ENCODE data around the gene PRSS27. TPM values are rescaled to one million over a fixed set of nuclear protein-coding genes. Genes with fewer than 3 reads are reported as not detected.

The PRSS27 gene
- total and polyA plus RNA-seq, 2 experiments from 2014 or later = 12.1 to 17.0 TPM

- Histone ChIP-seq H3K4me3 (no peak overlapping the region), H3K9me3 (ENCODE audit: low read depth) (no peaks in the 10 kb centered on the region), H3K36me3 (no peaks in the 10 kb centered on the region), H3K27me3 (no peaks in the 10 kb centered on the region), H3K27ac (no peak overlapping the region), H3K4me1 (ENCODE audit: low read depth) (peaks cover 6% of the 10 kb centered on the region)
- DNase-seq (ENCODE audit: low read depth in 1 of 2, low spot score in 1 of 2) = no peak
- TF ChIP-seq CTCF (IDR thresholded peaks at IDR 0.05; ENCODE audit: low read depth, low read length) = no peak
Measured at GRCh38 chr16:2744711-2745110, 24.7 kb upstream of the PRSS27 start.

- no peak for DNase-seq (ENCODE audit: low read depth in 1 of 2, low spot score in 1 of 2)
- no peak for TF ChIP-seq CTCF (IDR thresholded peaks at IDR 0.05; ENCODE audit: low read depth, low read length)
- no peak overlapping the region for H3K4me3 ChIP-seq
- no peaks in the 10 kb centered on the region for H3K9me3 ChIP-seq (ENCODE audit: low read depth)
- no peaks in the 10 kb centered on the region for H3K36me3 ChIP-seq
- H3K4me1 ChIP-seq (ENCODE audit: low read depth) = peaks cover 19% of the 10 kb centered on the region
- no peaks in the 10 kb centered on the region for H3K27me3 ChIP-seq
- no peak overlapping the region for H3K27ac ChIP-seq
Measured at GRCh38 chr16:2743007-2743810, 23.2 kb upstream of the PRSS27 start.

- no peak for DNase-seq (ENCODE audit: low read depth in 1 of 2, low spot score in 1 of 2)
- H3K4me1 ChIP-seq (ENCODE audit: low read depth) = peaks cover 19% of the 10 kb centered on the region
- H3K9me3 ChIP-seq (ENCODE audit: low read depth) = no peaks in the 10 kb centered on the region
- no peak overlapping the region for H3K27ac ChIP-seq
- no peaks in the 10 kb centered on the region for H3K27me3 ChIP-seq
- TF ChIP-seq CTCF (IDR thresholded peaks at IDR 0.05; ENCODE audit: low read depth, low read length) = no peak
- no peaks in the 10 kb centered on the region for H3K36me3 ChIP-seq
- H3K4me3 ChIP-seq = no peak overlapping the region
Measured at GRCh38 chr16:2742323-2743006, 22.4 kb upstream of the PRSS27 start.

- H3K36me3 ChIP-seq = no peaks in the 10 kb centered on the region
- TF ChIP-seq CTCF (IDR thresholded peaks at IDR 0.05; ENCODE audit: low read depth, low read length) = no peak
- no peak for DNase-seq (ENCODE audit: low read depth in 1 of 2, low spot score in 1 of 2)
- H3K27me3 ChIP-seq = no peaks in the 10 kb centered on the region
- H3K4me3 ChIP-seq = no peak overlapping the region
- no peak overlapping the region for H3K27ac ChIP-seq
- H3K4me1 ChIP-seq (ENCODE audit: low read depth) = peaks cover 19% of the 10 kb centered on the region
- no peaks in the 10 kb centered on the region for H3K9me3 ChIP-seq (ENCODE audit: low read depth)
Measured at GRCh38 chr16:2741168-2741567, 21.1 kb upstream of the PRSS27 start.

GRCh38 chr16:2740476-2740875 is 20.5 kb upstream of the PRSS27 start:
- no peaks in the 10 kb centered on the region for H3K9me3 ChIP-seq (ENCODE audit: low read depth)
- no peaks in the 10 kb centered on the region for H3K27me3 ChIP-seq
- TF ChIP-seq CTCF (IDR thresholded peaks at IDR 0.05; ENCODE audit: low read depth, low read length) = no peak
- peaks cover 19% of the 10 kb centered on the region for H3K4me1 ChIP-seq (ENCODE audit: low read depth)
- H3K27ac ChIP-seq = no peak overlapping the region
- DNase-seq (ENCODE audit: low read depth in 1 of 2, low spot score in 1 of 2) = no peak
- H3K4me3 ChIP-seq = no peak overlapping the region
- no peaks in the 10 kb centered on the region for H3K36me3 ChIP-seq
